Activated CD8-positive, alpha-beta T cell treated with anti-CD3 and anti-CD28 coated beads for 36 hours (primary cell): ENCODE results near the gene TUSC2. TPM values are rescaled to one million over a fixed set of nuclear protein-coding genes. Genes with fewer than 3 reads are reported as not detected.

ENCODE experiments used
- ATAC-seq: fragments of 200-7000 bp; cut with Tn5 transposase; one replicate; pipeline ENCODE4 v1.10.0; 2021; ENCODE audit warnings: mild to moderate bottlenecking, moderate library complexity
- CTCF ChIA-PET: fragments of 350-600 bp; sonication (Branson Sonifier 250); formaldehyde crosslinking; loops from one replicate; lab custom pipeline; 2021; ENCODE audit warnings: antibody characterized with exemption; lab: Charles Lee
- POLR2A ChIA-PET: fragments of 350-600 bp; sonication (Branson Sonifier 250); formaldehyde crosslinking; loops from one replicate; lab custom pipeline; 2021; ENCODE audit warnings: antibody characterized with exemption; lab: Charles Lee
- DNase-seq: peaks from one replicate; pipeline ENCODE4 v3.0.0-alpha.2; 2020
- H3K27ac Mint-ChIP-seq: one replicate; pipeline ENCODE4 v1.8.0; 2021; ENCODE audit warnings: mild to moderate bottlenecking, mixed read lengths
- H3K27me3 Mint-ChIP-seq: one replicate; pipeline ENCODE4 v1.8.0; 2021; ENCODE audit warnings: mixed read lengths
- H3K36me3 Mint-ChIP-seq: one replicate; pipeline ENCODE4 v1.8.0; 2021; ENCODE audit warnings: low read depth, mixed read lengths
- H3K4me1 Mint-ChIP-seq: one replicate; pipeline ENCODE4 v1.8.0; 2021; ENCODE audit warnings: low read depth, mixed read lengths
- H3K4me3 Mint-ChIP-seq: one replicate; pipeline ENCODE4 v1.8.0; 2021; ENCODE audit warnings: mild to moderate bottlenecking, moderate library complexity, mixed read lengths
- H3K9me3 Mint-ChIP-seq: one replicate; pipeline ENCODE4 v1.8.0; 2021; ENCODE audit warnings: mixed read lengths
- CTCF ChIP-seq: fragments of 200-600 bp; IDR thresholded peaks from one replicate; pipeline ENCODE4 v1.8.0; 2022; ENCODE audit warnings: antibody characterized with exemption, mild to moderate bottlenecking
- intact Hi-C: fragments of 100-400 bp; cut with micrococcal nuclease; formaldehyde crosslinking; loops from one replicate; pipeline ENCODE4 v1.10.0; 2022
- total RNA-seq, 2 experiments: library from RNA; stranded (reverse); gene quantifications; one replicate each; pipeline ENCODE4 v1.2.3, GENCODE V29; 2021

The TUSC2 gene
- total RNA-seq, 2 experiments from 2014 or later, result 16.7 to 19.5 TPM

- no peak for TF ChIP-seq CTCF
- POLR2A ChIA-PET, result interaction anchor here (0.8 to 8.2 kb wide), 4 partner anchors 8 to 52 kb away, joined by 3 to 98 read pairs (median 4); partner anchors contain the start of genes HYAL3, LSMEM2 and NAA80
- ATAC-seq (no peak), DNase-seq (no peak)
- Mint-ChIP-seq H3K4me1 (peaks cover 14% of the 10 kb centered on the region), H3K9me3 (no peaks in the 10 kb centered on the region), H3K4me3 (peak overlapping the region; percentile 95), H3K36me3 (peaks cover 37% of the 10 kb centered on the region), H3K27me3 (no peaks in the 10 kb centered on the region), H3K27ac (no peak overlapping the region)
- CTCF ChIA-PET, result interaction anchor here (1.2 to 3.6 kb wide), 3 partner anchors 8 to 15 kb away, joined by 3 to 13 read pairs (median 8); partner anchors contain the start of genes HYAL3 and NAA80
- intact Hi-C loops, result no loop called here
These were observed 37.8 kb downstream of the TUSC2 start for GRCh38 chr3:50290161-50290641.

GRCh38 chr3:50289130-50289529 is 38.9 kb downstream of the TUSC2 start:
- no peak for ATAC-seq
- Mint-ChIP-seq H3K36me3 (peaks cover 37% of the 10 kb centered on the region), H3K27ac (no peak overlapping the region), H3K9me3 (no peaks in the 10 kb centered on the region), H3K4me1 (peaks cover 14% of the 10 kb centered on the region), H3K4me3 (peak overlapping the region; percentile 27), H3K27me3 (no peaks in the 10 kb centered on the region)
- intact Hi-C loops, result no loop called here
- POLR2A ChIA-PET, result interaction anchor here (1.0 to 8.2 kb wide), 5 partner anchors 9 to 51 kb away, joined by 3 to 98 read pairs (median 6); partner anchors contain the start of genes HYAL3, LSMEM2 and NAA80
- DNase-seq, result no peak
- TF ChIP-seq CTCF, result no peak
- CTCF ChIA-PET, result interaction anchor here (1.1 to 3.6 kb wide), 5 partner anchors 9 to 62 kb away, joined by 3 to 13 read pairs (median 7); partner anchors contain the start of genes HYAL3 and NAA80

- POLR2A ChIA-PET, result interaction anchor here (1.0 to 8.2 kb wide), 6 partner anchors 8 to 48 kb away, joined by 3 to 98 read pairs (median 4); partner anchors contain the start of gene LSMEM2
- intact Hi-C loops, result no loop called here
- Mint-ChIP-seq H3K27me3 (no peaks in the 10 kb centered on the region), H3K36me3 (peaks cover 37% of the 10 kb centered on the region), H3K4me3 (no peak overlapping the region), H3K27ac (no peak overlapping the region), H3K9me3 (no peaks in the 10 kb centered on the region), H3K4me1 (peaks cover 14% of the 10 kb centered on the region)
- TF ChIP-seq CTCF, result no peak
- no peak for ATAC-seq
- CTCF ChIA-PET, result interaction anchor here (1.1 to 3.6 kb wide), 4 partner anchors 13 to 62 kb away, joined by 3 to 13 read pairs (median 6); no protein-coding TSS in a partner anchor
- DNase-seq, result no peak
These were observed 39.5 kb downstream of the TUSC2 start for GRCh38 chr3:50288387-50289007.

GRCh38 chr3:50287262-50287661 is 40.8 kb downstream of the TUSC2 start:
- no peak overlapping the region for H3K4me3 Mint-ChIP-seq
- intact Hi-C loops, result no loop called here
- DNase-seq (no peak), ATAC-seq (no peak)
- H3K4me1 Mint-ChIP-seq, result peaks cover 8% of the 10 kb centered on the region
- peaks cover 37% of the 10 kb centered on the region for H3K36me3 Mint-ChIP-seq
- no peak for TF ChIP-seq CTCF
- H3K27me3 Mint-ChIP-seq, result no peaks in the 10 kb centered on the region
- H3K27ac Mint-ChIP-seq, result no peak overlapping the region
- no peaks in the 10 kb centered on the region for H3K9me3 Mint-ChIP-seq
- ChIA-PET CTCF (interaction anchor here (1.3 to 3.6 kb wide), 3 partner anchors 12 to 40 kb away, joined by 3 to 13 read pairs (median 7); no protein-coding TSS in a partner anchor), POLR2A (interaction anchor here (1.0 to 8.2 kb wide), 4 partner anchors 9 to 19 kb away, joined by 3 to 98 read pairs (median 6); partner anchors contain the start of gene LSMEM2)
